Measurements from ENCODE around the gene YAP1.

The YAP1 gene

GRCh38 chr11:102117472-102118113 is 7.3 kb downstream of the YAP1 start:
- no peak for DNase-seq

- DNase-seq: no peak
These were observed 8.7 kb downstream of the YAP1 start for GRCh38 chr11:102118937-102119336.

GRCh38 chr11:102119997-102120396 is 9.8 kb downstream of the YAP1 start:
- DNase-seq: no peak

- no peak for DNase-seq
These were observed 10.3 kb downstream of the YAP1 start for GRCh38 chr11:102120437-102120973.

- DNase-seq: no peak
These were observed 11.1 kb downstream of the YAP1 start for GRCh38 chr11:102121329-102121728.

- DNase-seq: no peak
These were observed 24.4 kb downstream of the YAP1 start for GRCh38 chr11:102134597-102134996.

GRCh38 chr11:102135256-102135655 is 25.0 kb downstream of the YAP1 start:
- no peak for DNase-seq

- DNase-seq: no peak
These were observed 28.0 kb downstream of the YAP1 start for GRCh38 chr11:102138223-102138622.

- DNase-seq: no peak
These were observed 28.4 kb downstream of the YAP1 start for GRCh38 chr11:102138670-102139069.

- no peak for DNase-seq
These were observed 28.8 kb downstream of the YAP1 start for GRCh38 chr11:102139081-102139498.

GRCh38 chr11:102142333-102142732 is 32.1 kb downstream of the YAP1 start:
- DNase-seq: no peak

GRCh38 chr11:102143867-102144266 is 33.6 kb downstream of the YAP1 start:
- no peak for DNase-seq

GRCh38 chr11:102144357-102145355 is 34.4 kb downstream of the YAP1 start:
- DNase-seq: no peak

GRCh38 chr11:102147015-102147414 is 36.8 kb downstream of the YAP1 start:
- no peak for DNase-seq

- DNase-seq: no peak
These were observed 37.4 kb downstream of the YAP1 start for GRCh38 chr11:102147632-102148031.

- DNase-seq: no peak
These were observed 37.8 kb downstream of the YAP1 start for GRCh38 chr11:102148059-102148458.

- DNase-seq: no peak
These were observed 41.7 kb downstream of the YAP1 start for GRCh38 chr11:102151784-102152525.

- no peak for DNase-seq
These were observed 42.8 kb downstream of the YAP1 start for GRCh38 chr11:102153082-102153481.

- no peak for DNase-seq
These were observed 44.6 kb downstream of the YAP1 start for GRCh38 chr11:102154806-102155205.

GRCh38 chr11:102155676-102156075 is 45.4 kb downstream of the YAP1 start:
- no peak for DNase-seq

- no peak for DNase-seq
These were observed 47.0 kb downstream of the YAP1 start for GRCh38 chr11:102157219-102157618.

- DNase-seq: no peak
These were observed 48.0 kb downstream of the YAP1 start for GRCh38 chr11:102158164-102158735.

GRCh38 chr11:102163368-102163767 is 53.1 kb downstream of the YAP1 start:
- DNase-seq: no peak

All from effector CD8-positive, alpha-beta T cell (primary cell).